Effector memory CD8-positive, alpha-beta T cell (primary cell): ENCODE results near the gene CDC73.
"Not testable (repeated sequence)": the region's sequence is repeated elsewhere in the genome, so short reads cannot be mapped to it uniquely, and the experiment has no call there.

Experiments used
- ATAC-seq: fragments of 150-1000 bp; cut with Tn5 transposase; replicated peaks from 2 replicates; pipeline ENCODE4 v1.10.0; 2021; ENCODE audit warnings: mild to moderate bottlenecking, moderate library complexity
- DNase-seq, 3 experiments: peaks; one replicate each; pipeline ENCODE4 v3.0.0; 2021
- H3K27ac Mint-ChIP-seq, 2 donors: one replicate each; pipeline ENCODE4 v1.8.0; 2022; ENCODE audit warnings: mild to moderate bottlenecking in 2 of 2, mixed read lengths in 2 of 2, moderate library complexity in 2 of 2
- H3K27me3 Mint-ChIP-seq, 2 donors: one replicate each; pipeline ENCODE4 v1.8.0; 2022; ENCODE audit warnings: mixed read lengths in 2 of 2
- H3K36me3 Mint-ChIP-seq: one replicate; pipeline ENCODE4 v1.8.0; 2022; ENCODE audit warnings: mild to moderate bottlenecking, moderate library complexity, mixed read lengths; ENCODE audit not compliant: insufficient read depth
- H3K4me1 Mint-ChIP-seq, 2 donors: one replicate each; pipeline ENCODE4 v1.8.0; 2022; ENCODE audit warnings: low read depth in 2 of 2, mixed read lengths in 2 of 2
- H3K4me3 Mint-ChIP-seq, 2 donors: one replicate each; pipeline ENCODE4 v1.8.0; 2022; ENCODE audit warnings: mild to moderate bottlenecking in 2 of 2, mixed read lengths in 2 of 2, moderate library complexity in 2 of 2
- H3K9me3 Mint-ChIP-seq, 2 donors: one replicate each; pipeline ENCODE4 v1.8.0; 2022; ENCODE audit warnings: mixed read lengths in 2 of 2

The CDC73 gene

DNA sequence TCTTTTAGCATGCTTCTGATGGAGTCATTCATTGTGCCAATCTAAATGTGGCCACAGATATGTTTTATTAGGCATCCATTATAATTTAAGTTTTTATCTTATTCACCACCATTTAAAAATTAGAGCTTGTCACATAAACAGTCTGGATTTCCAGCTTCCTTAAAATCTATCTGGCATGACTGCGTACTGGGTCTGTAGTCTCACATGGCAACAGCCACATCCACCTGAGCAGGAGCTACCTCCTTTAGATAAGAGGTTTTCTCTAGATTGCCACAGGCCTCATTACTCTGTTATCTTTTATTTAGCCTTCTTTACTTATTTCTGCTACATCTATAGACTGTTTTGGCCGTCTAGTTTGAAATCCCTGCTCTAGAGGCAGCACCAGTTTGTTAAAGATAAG lies 35.5 kb downstream of the CDC73 start:
- peak overlapping the region in 1 of 2 donors; percentile 5 for H3K27ac Mint-ChIP-seq

DNA sequence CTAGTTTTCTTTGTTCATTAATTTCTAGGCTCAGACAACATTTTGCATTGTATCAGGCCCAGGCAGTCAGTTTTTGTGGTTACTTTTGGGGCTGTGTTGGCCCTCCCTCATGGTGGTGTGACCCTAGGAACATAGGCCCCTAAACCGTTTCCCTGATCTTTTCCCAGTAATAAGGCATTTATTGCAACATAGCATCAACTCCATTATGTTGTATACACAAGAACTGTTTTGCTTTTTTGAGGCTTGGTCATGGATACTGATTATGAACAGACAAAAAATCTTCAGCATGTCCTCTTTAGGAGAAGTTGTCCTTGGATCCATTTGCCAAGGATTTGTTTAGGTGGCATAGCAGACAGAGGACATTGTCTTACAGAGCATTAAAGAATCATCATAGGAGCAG lies 54.3 kb downstream of the CDC73 start:
- ATAC-seq (no peak), DNase-seq (no peak)
- no peak overlapping the region for H3K4me3 Mint-ChIP-seq
- no peaks in the 10 kb centered on the region for H3K9me3 Mint-ChIP-seq
- H3K4me1 Mint-ChIP-seq = peaks cover 11 to 37% of the 10 kb centered on the region in 2 donors
- peak overlapping the region; percentile 23 to 28 for H3K27ac Mint-ChIP-seq
- peaks cover 15% of the 10 kb centered on the region for H3K36me3 Mint-ChIP-seq
- no peaks in the 10 kb centered on the region for H3K27me3 Mint-ChIP-seq

More for the DNA sequence above, 35.5 kb downstream of the CDC73 start:
- Mint-ChIP-seq H3K9me3 (no peaks in the 10 kb centered on the region), H3K4me1 (peaks cover 9 to 37% of the 10 kb centered on the region in 2 donors), H3K36me3 (peaks cover 27% of the 10 kb centered on the region), H3K4me3 (no peak overlapping the region), H3K27me3 (no peaks in the 10 kb centered on the region)
- DNase-seq = no peak
- no peak for ATAC-seq

DNA sequence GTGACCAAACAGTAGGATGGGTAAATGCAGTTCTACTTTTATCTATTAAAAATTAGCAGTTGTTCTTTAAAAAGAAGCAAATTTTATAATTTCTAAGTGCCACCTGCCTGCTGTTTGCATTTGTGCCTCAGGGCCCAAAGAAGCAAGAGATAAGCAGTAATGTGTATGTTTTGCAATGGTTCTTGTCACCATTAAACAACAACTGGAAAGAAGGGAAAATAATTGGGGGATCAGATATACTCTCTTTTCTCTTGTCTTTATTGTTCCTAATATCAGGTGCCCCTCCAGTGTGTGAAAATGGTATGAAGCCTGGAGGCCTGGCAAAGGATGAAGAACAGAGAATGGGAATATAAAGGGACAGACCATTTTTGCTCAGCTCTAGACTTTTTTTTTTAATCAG lies 55.0 kb downstream of the CDC73 start:
- Mint-ChIP-seq H3K36me3 (peaks cover 15% of the 10 kb centered on the region), H3K27me3 (no peaks in the 10 kb centered on the region)

DNA sequence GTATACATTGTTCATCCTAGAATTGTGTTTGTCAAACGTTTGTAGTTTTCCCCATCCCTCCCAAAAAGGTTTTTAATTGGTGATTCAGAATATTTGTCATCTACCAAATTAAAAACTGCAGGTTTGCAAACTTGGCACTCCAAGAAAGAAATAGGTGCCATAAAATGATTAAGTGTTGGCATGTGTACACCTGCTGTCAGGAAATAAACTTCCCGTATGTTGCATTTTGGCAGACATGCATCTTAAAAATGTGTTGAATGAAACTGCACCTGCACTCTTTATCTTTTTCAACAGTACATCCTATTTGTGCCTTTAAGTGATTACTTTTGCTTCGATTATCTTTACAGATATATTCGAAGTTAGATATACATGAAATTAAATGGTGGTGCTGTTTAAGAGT lies 57.3 kb downstream of the CDC73 start:
- Mint-ChIP-seq H3K27ac (peak overlapping the region in 1 of 2 donors; percentile 77), H3K4me3 (no peak overlapping the region), H3K36me3 (peaks cover 16% of the 10 kb centered on the region), H3K27me3 (no peaks in the 10 kb centered on the region), H3K4me1 (peaks cover 12 to 37% of the 10 kb centered on the region in 2 donors), H3K9me3 (no peaks in the 10 kb centered on the region)
- no peak for DNase-seq
- no peak for ATAC-seq

More for the DNA sequence above, 55.0 kb downstream of the CDC73 start:
- peak overlapping the region in 1 of 2 donors; percentile 73 for H3K27ac Mint-ChIP-seq
- DNase-seq = no peak
- no peak overlapping the region for H3K4me3 Mint-ChIP-seq
- ATAC-seq = no peak
- peaks cover 10 to 39% of the 10 kb centered on the region in 2 donors for H3K4me1 Mint-ChIP-seq
- H3K9me3 Mint-ChIP-seq = no peaks in the 10 kb centered on the region

DNA sequence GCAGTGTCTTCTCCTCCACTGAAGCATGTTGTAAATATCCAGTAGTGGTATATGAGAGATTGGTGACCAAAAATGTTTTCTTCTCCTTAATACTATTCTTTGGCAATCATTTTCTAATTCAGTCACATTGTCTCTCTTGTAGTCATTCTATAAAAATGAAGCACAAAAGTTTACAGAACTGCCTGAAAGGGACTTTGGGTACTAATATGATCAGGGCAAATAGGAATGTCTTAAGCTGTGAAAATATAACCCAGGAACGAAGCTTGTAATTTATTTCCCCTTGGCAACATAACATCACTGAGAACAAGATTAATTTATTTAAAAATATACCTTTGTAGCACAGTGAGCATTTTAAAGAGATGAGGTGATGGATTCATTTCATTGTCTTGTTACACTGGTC lies 59.7 kb downstream of the CDC73 start:
- H3K27me3 Mint-ChIP-seq = no peaks in the 10 kb centered on the region
- ATAC-seq = no peak
- H3K36me3 Mint-ChIP-seq = peaks cover 16% of the 10 kb centered on the region
- peaks cover 7 to 40% of the 10 kb centered on the region in 2 donors for H3K4me1 Mint-ChIP-seq
- no peak for DNase-seq
- H3K4me3 Mint-ChIP-seq = no peak overlapping the region
- no peaks in the 10 kb centered on the region for H3K9me3 Mint-ChIP-seq
- H3K27ac Mint-ChIP-seq = no peak overlapping the region

DNA sequence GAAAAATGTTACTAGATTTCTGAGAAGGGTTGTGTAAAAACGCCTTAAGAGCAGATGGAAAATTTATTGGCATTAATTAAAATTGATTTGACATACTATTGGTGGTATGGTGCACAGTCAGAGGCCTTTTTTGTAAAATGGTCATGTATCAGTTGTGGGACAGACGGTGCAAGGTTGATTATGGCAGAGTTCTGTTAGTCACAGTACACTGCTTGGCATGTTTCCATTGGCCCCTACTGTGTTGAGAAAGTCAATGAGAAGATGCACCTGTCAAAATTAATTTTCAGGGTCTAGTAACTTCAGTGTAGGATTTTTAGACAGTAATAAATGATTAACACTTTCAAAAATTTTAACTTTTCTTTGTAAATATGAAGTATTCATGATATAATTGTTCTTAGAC lies 60.2 kb downstream of the CDC73 start:
- no peak overlapping the region for H3K27ac Mint-ChIP-seq
- no peaks in the 10 kb centered on the region for H3K27me3 Mint-ChIP-seq
- DNase-seq = no peak
- H3K4me1 Mint-ChIP-seq = peaks cover 10 to 44% of the 10 kb centered on the region in 2 donors
- H3K4me3 Mint-ChIP-seq = no peak overlapping the region
- H3K9me3 Mint-ChIP-seq = no peaks in the 10 kb centered on the region
- no peak for ATAC-seq
- H3K36me3 Mint-ChIP-seq = peaks cover 13% of the 10 kb centered on the region

DNA sequence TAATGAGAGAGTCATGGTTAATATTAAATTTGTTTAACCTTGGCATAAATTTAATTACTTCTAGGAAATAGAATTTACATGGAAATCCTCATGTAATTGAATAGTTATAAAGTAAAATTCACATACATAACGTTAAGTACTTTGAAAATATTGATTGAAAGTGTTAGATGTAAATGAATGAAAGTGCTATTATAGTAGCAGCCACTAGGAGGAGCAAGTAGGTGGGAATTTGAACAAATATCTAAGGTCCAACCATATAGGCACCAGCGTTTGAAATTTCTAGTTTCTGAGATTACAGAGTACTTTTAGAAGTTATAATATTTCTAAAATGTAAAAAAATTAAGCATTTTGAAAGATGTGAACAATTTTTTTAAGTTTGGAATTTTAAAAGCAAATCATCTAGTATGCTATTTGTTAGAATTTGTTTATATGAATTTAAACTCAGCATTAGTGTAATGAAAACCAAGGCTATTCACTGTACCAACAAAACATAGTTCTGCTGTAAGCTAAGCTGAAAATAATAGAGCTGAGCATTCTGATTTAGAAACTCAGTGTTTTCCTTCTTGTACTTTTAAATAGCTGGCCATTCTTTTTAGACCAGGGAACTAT lies 61.3 kb downstream of the CDC73 start:
- DNase-seq (peak in 2 of 3 experiments; percentile 27 to 34), ATAC-seq (peak; percentile 51)
- H3K9me3 Mint-ChIP-seq = no peaks in the 10 kb centered on the region
- H3K27me3 Mint-ChIP-seq = no peaks in the 10 kb centered on the region
- peaks cover 13% of the 10 kb centered on the region for H3K36me3 Mint-ChIP-seq
- peaks cover 9 to 48% of the 10 kb centered on the region in 2 donors for H3K4me1 Mint-ChIP-seq
- H3K27ac Mint-ChIP-seq = peak overlapping the region in 1 of 2 donors; percentile 44
- peak overlapping the region; percentile 69 to 74 for H3K4me3 Mint-ChIP-seq

DNA sequence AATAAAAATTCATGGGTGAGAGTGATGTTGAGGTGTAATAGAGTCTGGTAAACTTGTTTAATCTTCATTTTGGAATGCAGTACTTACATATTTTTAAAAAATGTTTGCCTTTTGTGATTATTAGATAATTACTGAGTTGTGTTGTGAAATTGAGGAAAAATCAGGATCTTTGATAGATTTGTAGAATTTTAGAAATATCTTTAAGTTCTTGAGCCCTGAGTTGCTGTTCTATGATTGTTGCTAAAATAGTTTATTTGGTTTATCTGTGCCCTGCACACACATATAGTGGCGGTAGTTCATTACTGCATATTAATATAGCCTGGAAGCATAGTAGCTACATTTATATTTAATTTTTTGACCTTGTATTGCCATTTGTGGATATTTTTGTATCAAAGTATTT lies 62.9 kb downstream of the CDC73 start:
- DNase-seq (no peak), ATAC-seq (no peak)
- Mint-ChIP-seq H3K4me3 (peak overlapping the region; percentile 69 to 74), H3K36me3 (peaks cover 13% of the 10 kb centered on the region), H3K27ac (peak overlapping the region in 1 of 2 donors; percentile 61), H3K27me3 (no peaks in the 10 kb centered on the region), H3K4me1 (peaks cover 14 to 48% of the 10 kb centered on the region in 2 donors), H3K9me3 (no peaks in the 10 kb centered on the region)

DNA sequence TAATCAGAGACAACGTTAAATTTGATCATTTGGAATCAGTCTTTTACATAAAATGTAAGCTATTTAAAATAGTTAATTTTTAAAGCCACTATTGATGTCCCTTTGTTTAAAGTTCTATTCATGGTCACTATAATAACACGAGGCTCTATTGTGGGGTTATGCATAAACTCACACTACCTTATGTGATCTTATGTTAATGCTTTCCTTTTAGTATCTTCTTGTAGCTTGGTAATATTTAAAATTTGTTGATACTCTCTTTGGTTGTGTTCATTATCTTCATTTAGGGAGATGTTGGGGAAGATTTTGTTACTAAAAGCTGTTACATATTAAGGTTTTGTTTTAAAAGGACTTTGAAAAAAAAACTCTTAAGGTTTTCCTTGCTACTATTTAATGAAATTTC lies 63.4 kb downstream of the CDC73 start:
- Mint-ChIP-seq H3K4me1 (peaks cover 14 to 50% of the 10 kb centered on the region in 2 donors), H3K27ac (peak overlapping the region in 1 of 2 donors; percentile 61)

DNA sequence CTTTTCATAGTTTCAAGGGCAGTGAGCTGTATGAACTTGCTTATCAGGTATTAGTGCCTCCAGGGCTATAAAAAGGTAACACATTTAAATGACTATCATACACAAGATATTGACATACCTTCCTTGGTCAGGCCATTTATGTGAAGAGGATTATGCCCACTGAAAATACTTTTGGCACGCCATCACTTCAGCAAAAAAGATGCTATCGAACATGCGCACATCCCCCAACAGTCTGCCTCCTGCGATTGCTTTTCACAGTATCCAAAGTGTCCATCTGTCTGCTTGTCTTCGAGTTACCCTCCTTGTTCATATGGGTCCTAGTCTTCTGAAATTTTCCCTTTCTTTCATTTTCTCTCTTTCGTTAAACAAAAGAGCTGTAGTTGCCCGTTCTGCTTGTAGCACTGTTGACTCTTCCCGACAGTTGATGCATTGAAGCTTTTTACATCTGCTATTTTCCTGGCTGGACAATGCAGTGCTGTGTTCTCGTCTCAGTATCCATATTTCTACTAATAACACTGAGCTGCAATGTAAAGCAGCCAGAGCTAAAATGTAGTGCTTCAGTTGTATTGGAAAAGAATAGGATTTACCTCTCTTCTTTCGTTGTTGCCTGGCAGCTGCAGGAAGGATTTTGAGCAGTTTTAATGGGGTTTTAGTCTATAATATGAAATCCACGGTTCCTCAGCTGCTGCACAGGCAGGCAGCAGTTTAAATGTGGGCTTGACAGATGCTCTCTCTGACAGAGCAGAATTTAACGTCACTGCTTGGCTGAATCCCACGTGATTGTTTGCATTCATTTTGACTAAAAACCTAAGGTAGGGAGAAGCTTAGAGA lies 64.3 kb downstream of the CDC73 start, which contains the start of gene B3GALT2:
Gene B3GALT2, minus strand, starts transcription at position 713 of the 831 bp plus-strand sequence. CDS start 5,051 bp downstream, outside the sequence.
- H3K27ac Mint-ChIP-seq = peak within 1 kb of the TSS; percentile 61 to 72
- H3K4me1 Mint-ChIP-seq = peaks cover 19 to 56% of the 10 kb centered on the region in 2 donors
- H3K9me3 Mint-ChIP-seq = no peaks in the 10 kb centered on the region
- no peaks in the 10 kb centered on the region for H3K27me3 Mint-ChIP-seq
- H3K36me3 Mint-ChIP-seq = peaks cover 8% of the 10 kb centered on the region
- ATAC-seq = peak; percentile 80
- DNase-seq = peak in 2 of 3 experiments; percentile 9 to 20
- peak within 1 kb of the TSS; percentile 69 to 74 for H3K4me3 Mint-ChIP-seq

More for the DNA sequence above, 63.4 kb downstream of the CDC73 start:
- peak overlapping the region; percentile 69 to 74 for H3K4me3 Mint-ChIP-seq
- H3K27me3 Mint-ChIP-seq = no peaks in the 10 kb centered on the region
- peaks cover 10% of the 10 kb centered on the region for H3K36me3 Mint-ChIP-seq
- ATAC-seq (no peak), DNase-seq (no peak)
- H3K9me3 Mint-ChIP-seq = no peaks in the 10 kb centered on the region

DNA sequence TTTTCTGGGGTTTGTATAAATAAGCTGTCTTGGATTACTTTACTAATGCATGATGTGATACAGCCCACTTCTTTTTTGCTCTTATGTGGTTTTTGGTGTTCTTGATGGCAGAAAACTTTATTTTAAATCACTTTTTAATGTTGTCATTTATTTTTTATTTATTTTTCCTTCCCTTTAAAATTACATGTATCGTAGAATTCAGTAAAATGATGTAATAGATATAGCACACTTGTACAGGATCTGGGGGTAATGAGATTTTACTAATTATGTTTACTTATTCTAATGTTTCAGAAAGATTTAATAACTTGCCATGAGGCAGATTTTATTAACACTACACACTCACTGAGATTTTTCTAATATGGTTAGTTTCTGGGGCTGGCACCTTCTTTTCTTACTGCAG lies 65.3 kb downstream of the CDC73 start:
- DNase-seq = no peak
- Mint-ChIP-seq H3K4me3 (peak overlapping the region; percentile 69 to 74), H3K36me3 (peaks cover 9% of the 10 kb centered on the region), H3K27me3 (no peaks in the 10 kb centered on the region), H3K4me1 (peaks cover 21 to 49% of the 10 kb centered on the region in 2 donors), H3K27ac (peak overlapping the region; percentile 61 to 72), H3K9me3 (no peaks in the 10 kb centered on the region)
- no peak for ATAC-seq

DNA sequence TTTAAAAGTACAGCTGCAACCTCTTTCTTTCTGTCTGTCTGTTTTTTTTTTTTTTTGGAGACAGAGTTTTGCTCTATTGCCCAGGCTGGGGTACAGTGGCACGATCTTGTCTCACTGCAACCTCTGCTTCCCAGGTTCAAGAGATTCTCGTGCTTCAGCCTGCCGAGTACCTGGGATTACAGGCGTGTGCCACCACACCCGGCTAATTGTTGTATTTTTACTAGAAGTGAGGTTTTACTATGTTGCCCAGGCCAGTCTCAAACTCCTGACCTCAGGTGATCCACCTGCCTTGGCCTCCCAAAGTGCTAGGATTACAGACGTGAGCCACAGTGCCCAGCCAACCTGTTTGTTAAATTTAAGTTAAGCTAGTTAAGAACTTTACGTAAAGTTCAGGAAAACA lies 67.1 kb downstream of the CDC73 start:
- ATAC-seq = not testable (repeated sequence)

DNA sequence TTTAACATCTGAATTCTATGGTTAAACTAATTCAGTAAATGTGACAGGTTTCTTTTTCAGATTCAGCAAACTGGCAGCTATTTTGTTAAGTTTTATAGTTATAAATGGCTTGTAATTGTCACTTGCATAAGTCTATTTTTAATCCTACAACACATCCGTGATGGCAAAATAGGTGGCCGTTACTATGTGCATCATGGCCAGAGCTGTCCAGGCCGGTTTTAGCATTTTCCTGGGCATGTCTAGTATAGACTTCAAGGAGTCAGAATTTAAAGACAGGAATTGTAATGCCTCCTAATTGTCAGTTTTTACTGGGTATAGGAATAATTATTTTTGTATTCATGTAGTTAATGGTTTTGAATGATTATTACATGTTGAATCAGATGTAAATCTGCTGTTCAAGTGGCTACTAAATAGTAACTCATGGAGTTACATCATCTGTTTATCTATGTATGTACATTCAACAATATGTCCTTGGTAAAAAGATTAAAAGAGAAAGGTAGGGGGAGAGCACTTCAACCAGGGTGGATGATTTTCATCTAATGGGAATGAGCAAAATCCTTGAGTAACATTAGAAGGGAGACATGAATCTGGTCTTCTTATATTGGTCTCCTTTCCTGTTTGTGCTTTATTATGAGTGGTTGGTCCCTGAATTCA lies 67.7 kb downstream of the CDC73 start:
- peaks cover 7% of the 10 kb centered on the region for H3K36me3 Mint-ChIP-seq
- H3K27me3 Mint-ChIP-seq = no peaks in the 10 kb centered on the region
- no peak for DNase-seq
- H3K4me3 Mint-ChIP-seq = peak overlapping the region in 1 of 2 donors; percentile 74
- H3K27ac Mint-ChIP-seq = peak overlapping the region; percentile 11 to 61
- H3K4me1 Mint-ChIP-seq = peaks cover 21 to 52% of the 10 kb centered on the region in 2 donors
- no peak for ATAC-seq
- H3K9me3 Mint-ChIP-seq = no peaks in the 10 kb centered on the region

More for the DNA sequence above, 67.1 kb downstream of the CDC73 start:
- H3K27me3 Mint-ChIP-seq, DNase-seq, H3K9me3 Mint-ChIP-seq, H3K36me3 Mint-ChIP-seq: not testable (repeated sequence)
- Mint-ChIP-seq H3K4me3 (peak overlapping the region in 1 of 2 donors; percentile 74), H3K4me1 (peaks cover 19 to 51% of the 10 kb centered on the region in 2 donors), H3K27ac (peak overlapping the region; percentile 60 to 61)
